GM19397 (cell line): Measurements from ENCODE around the gene MTHFD1.

Source experiments
- ATAC-seq: cut with Tn5 transposase; IDR thresholded peaks from one replicate; pipeline ENCODE4 v1.9.1; 2021; ENCODE audit warnings: mild to moderate bottlenecking, moderate library complexity; ENCODE audit not compliant: unreplicated experiment

Gene MTHFD1

GRCh38 chr14:64444984-64445845 is 57.1 kb downstream of the MTHFD1 start:
- ATAC-seq, result peak; percentile 81

GRCh38 chr14:64447876-64448670 is 59.9 kb downstream of the MTHFD1 start:
- no peak for ATAC-seq

GRCh38 chr14:64450255-64450654 is 62.1 kb downstream of the MTHFD1 start:
- no peak for ATAC-seq

- ATAC-seq, result no peak
These were observed 66.5 kb downstream of the MTHFD1 start for GRCh38 chr14:64454671-64455070.

GRCh38 chr14:64459405-64460136 is 71.4 kb downstream of the MTHFD1 start:
- ATAC-seq, result no peak

- ATAC-seq, result no peak
These were observed 73.1 kb downstream of the MTHFD1 start for GRCh38 chr14:64461221-64461620.

GRCh38 chr14:64463195-64463594 is 75.0 kb downstream of the MTHFD1 start:
- ATAC-seq, result no peak

- ATAC-seq, result no peak
These were observed 75.7 kb downstream of the MTHFD1 start for GRCh38 chr14:64463873-64464272.

GRCh38 chr14:64464651-64465050 is 76.5 kb downstream of the MTHFD1 start:
- ATAC-seq, result no peak

- peak; percentile 76 for ATAC-seq
These were observed 77.2 kb downstream of the MTHFD1 start, which contains the start of gene AKAP5 for GRCh38 chr14:64465191-64465822. TSS of gene AKAP5 (plus strand) at chr14:64465499. CDS start at chr14:64468395, 2,896 bp downstream.

- no peak for ATAC-seq
These were observed 77.8 kb downstream of the MTHFD1 start for GRCh38 chr14:64465831-64466554.

GRCh38 chr14:64467101-64467500 is 78.9 kb downstream of the MTHFD1 start:
- ATAC-seq, result no peak

GRCh38 chr14:64467566-64467965 is 79.4 kb downstream of the MTHFD1 start:
- no peak for ATAC-seq

GRCh38 chr14:64468451-64468850 is 80.3 kb downstream of the MTHFD1 start:
- ATAC-seq, result no peak

- no peak for ATAC-seq
These were observed 85.9 kb downstream of the MTHFD1 start for GRCh38 chr14:64474041-64474440.

- no peak for ATAC-seq
These were observed 86.5 kb downstream of the MTHFD1 start for GRCh38 chr14:64474698-64475097.

GRCh38 chr14:64475585-64476273 is 87.6 kb downstream of the MTHFD1 start:
- ATAC-seq, result no peak

GRCh38 chr14:64476438-64476837 is 88.3 kb downstream of the MTHFD1 start:
- ATAC-seq, result no peak

GRCh38 chr14:64478634-64479250 is 90.6 kb downstream of the MTHFD1 start:
- no peak for ATAC-seq
